ENCODE measurements around the gene UROC1. TPM values are rescaled to one million over a fixed set of nuclear protein-coding genes. Genes with fewer than 3 reads are reported as not detected.

UROC1 gene
- total and polyA plus RNA-seq, 8 donors, result not detected

DNA sequence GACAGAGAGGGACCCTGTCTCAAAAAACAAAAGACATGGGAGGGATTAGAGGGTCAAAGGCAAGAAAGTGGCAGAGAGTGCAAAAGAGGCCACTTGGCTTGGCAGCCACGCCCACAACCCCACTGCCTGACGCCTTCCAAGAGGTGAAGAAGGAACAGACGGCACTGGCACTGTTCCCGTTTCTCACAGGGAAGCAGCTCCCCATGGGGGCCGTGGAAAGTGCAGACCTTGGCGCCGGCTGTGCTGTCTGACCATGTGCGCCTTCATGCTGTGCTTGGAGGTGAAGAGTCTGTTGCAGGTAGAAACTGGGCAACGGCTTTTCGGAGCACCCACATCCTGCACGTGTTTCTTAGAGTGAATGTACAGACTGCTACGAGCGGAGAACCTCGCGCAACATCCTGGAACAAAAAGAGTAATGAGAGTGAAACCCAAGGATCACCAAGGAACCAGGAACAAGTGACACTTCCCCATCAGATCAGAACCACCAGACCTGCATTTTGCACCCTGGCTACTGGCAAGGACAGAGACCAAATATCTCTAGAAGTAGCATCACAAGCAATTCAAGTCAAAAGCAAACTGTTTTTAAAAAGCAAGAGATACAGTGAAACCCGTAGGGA is 51.5 kb downstream of the UROC1 start:
- Histone ChIP-seq H3K27me3 (no peaks in the 10 kb centered on the region), H3K27ac (peak overlapping the region in 2 of 5 donors; percentile 4 to 40), H3K36me3 (peaks cover 92 to 100% (median 100%) of the 10 kb centered on the region in 4 donors), H3K4me3 (no peak overlapping the region), H3K4me1 (peaks cover 4 to 60% (median 23%) of the 10 kb centered on the region in 4 donors), H3K9me3 (no peaks in the 10 kb centered on the region)
- intact Hi-C loops (cut with DNase I; ENCODE audit: low total_unique reads), result no loop called here
- no peak for TF ChIP-seq EP300 (IDR thresholded peaks at IDR 0.05)
- DNase-seq, result no peak
- 59 to 70% (median 64%) methylated on average over 16 of the region's 16 CpGs for WGBS, 5 donors

DNA sequence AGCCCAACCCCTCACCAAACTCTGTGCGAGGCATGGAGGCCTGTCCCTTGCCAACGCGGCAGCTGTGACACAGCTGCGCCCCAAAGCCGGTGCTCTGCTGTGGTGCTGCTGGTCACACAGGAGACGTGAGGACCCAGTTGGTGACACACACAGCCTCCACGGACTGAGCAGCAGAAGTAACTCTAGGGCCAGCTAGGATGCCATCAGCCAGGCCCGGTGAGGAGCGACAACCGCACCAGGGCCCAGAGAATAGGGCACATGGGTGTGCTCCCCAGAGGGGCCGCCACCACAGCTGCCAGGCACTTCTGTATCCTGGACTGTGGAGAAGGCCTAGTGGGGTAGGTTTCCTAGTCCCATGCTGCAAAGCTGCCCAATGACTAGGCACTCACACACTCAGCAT is 52.6 kb downstream of the UROC1 start:
- Histone ChIP-seq H3K9me3 (no peaks in the 10 kb centered on the region), H3K27ac (no peak overlapping the region), H3K27me3 (no peaks in the 10 kb centered on the region), H3K4me3 (no peak overlapping the region), H3K4me1 (peaks cover 4 to 55% (median 23%) of the 10 kb centered on the region in 4 donors), H3K36me3 (peaks cover 90 to 100% (median 100%) of the 10 kb centered on the region in 4 donors)
- TF ChIP-seq EP300 (IDR thresholded peaks at IDR 0.05) (no peak), POLR2A (IDR thresholded peaks at IDR 0.05) (no peak), POLR2AphosphoS5 (IDR thresholded peaks at IDR 0.05) (no peak)
- TF ChIP-seq, protein P1, sequence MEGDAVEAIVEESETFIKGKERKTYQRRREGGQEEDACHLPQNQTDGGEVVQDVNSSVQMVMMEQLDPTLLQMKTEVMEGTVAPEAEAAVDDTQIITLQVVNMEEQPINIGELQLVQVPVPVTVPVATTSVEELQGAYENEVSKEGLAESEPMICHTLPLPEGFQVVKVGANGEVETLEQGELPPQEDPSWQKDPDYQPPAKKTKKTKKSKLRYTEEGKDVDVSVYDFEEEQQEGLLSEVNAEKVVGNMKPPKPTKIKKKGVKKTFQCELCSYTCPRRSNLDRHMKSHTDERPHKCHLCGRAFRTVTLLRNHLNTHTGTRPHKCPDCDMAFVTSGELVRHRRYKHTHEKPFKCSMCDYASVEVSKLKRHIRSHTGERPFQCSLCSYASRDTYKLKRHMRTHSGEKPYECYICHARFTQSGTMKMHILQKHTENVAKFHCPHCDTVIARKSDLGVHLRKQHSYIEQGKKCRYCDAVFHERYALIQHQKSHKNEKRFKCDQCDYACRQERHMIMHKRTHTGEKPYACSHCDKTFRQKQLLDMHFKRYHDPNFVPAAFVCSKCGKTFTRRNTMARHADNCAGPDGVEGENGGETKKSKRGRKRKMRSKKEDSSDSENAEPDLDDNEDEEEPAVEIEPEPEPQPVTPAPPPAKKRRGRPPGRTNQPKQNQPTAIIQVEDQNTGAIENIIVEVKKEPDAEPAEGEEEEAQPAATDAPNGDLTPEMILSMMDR (IDR thresholded peaks at IDR 0.05), result no peak
- 86 to 97% (median 92%) methylated on average over 7 to 11 of the region's 11 CpGs for WGBS, 5 donors
- no peak for DNase-seq
- intact Hi-C loops (cut with DNase I; ENCODE audit: low total_unique reads), result no loop called here

DNA sequence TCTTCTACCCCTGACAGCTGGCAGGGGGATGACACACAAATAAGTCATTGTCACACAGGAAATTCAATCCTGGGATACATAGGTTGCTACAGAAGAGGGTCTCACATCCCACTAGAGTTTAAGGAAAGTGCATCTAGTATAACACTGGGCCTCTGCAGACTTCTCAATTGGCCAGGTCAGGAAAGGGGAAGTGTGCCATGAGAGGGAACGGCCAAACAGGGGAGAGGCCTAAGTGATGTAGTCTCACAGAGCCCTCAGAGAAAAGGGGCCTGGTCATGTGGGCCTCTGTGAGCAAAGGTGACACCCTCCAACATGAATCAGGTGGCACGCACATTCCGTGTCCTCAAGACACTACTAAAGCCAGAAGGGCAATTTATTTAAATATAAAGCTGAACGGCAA is 53.1 kb downstream of the UROC1 start:
- no peaks in the 10 kb centered on the region for H3K9me3 ChIP-seq
- peaks cover 4 to 53% (median 21%) of the 10 kb centered on the region in 4 donors for H3K4me1 ChIP-seq
- DNase-seq, result no peak
- no peaks in the 10 kb centered on the region for H3K27me3 ChIP-seq
- H3K4me3 ChIP-seq, result no peak overlapping the region
- intact Hi-C loops (cut with DNase I; ENCODE audit: low total_unique reads), result no loop called here
- WGBS, 5 donors, result 58 to 92% (median 74%) methylated on average over 4 of the region's 4 CpGs
- peaks cover 90 to 100% (median 100%) of the 10 kb centered on the region in 4 donors for H3K36me3 ChIP-seq
- H3K27ac ChIP-seq, result no peak overlapping the region
- TF ChIP-seq, protein P1 (IDR thresholded peaks at IDR 0.05), result no peak
- TF ChIP-seq POLR2A (IDR thresholded peaks at IDR 0.05), result no peak
- no peak for TF ChIP-seq POLR2AphosphoS5 (IDR thresholded peaks at IDR 0.05)
- no peak for TF ChIP-seq EP300 (IDR thresholded peaks at IDR 0.05)

DNA sequence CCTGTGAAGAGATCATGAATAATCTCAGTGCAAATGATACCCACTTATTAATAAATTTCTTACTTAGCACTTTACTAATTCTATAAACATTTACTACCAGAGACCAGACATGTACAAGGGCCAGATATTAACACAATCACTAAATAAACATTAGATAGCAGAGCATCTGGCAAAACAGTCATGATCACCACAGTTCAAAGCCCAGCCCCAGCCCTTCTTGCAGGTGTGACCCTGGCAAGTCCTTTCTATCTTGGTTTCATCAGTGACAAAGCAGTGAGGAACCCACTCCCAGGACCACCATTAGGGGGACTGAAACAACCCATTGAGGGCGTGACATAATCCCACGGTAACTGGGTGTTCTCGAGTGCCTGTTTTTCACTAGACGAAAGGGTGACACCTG is 53.5 kb downstream of the UROC1 start:
- TF ChIP-seq EP300 (IDR thresholded peaks at IDR 0.05) (no peak), POLR2AphosphoS5 (IDR thresholded peaks at IDR 0.05) (no peak), POLR2A (IDR thresholded peaks at IDR 0.05) (no peak)
- TF ChIP-seq, protein P1 (IDR thresholded peaks at IDR 0.05), result no peak
- WGBS, 5 donors, result 84 to 91% (median 86%) methylated on average over 4 of the region's 4 CpGs
- H3K4me1 ChIP-seq, result peaks cover 4 to 49% (median 19%) of the 10 kb centered on the region in 4 donors
- intact Hi-C loops (cut with DNase I; ENCODE audit: low total_unique reads), result no loop called here
- H3K36me3 ChIP-seq, result peaks cover 90 to 100% (median 100%) of the 10 kb centered on the region in 4 donors
- H3K27ac ChIP-seq, result no peak overlapping the region
- no peak for DNase-seq
- H3K27me3 ChIP-seq, result no peaks in the 10 kb centered on the region
- no peaks in the 10 kb centered on the region for H3K9me3 ChIP-seq
- no peak overlapping the region for H3K4me3 ChIP-seq

DNA sequence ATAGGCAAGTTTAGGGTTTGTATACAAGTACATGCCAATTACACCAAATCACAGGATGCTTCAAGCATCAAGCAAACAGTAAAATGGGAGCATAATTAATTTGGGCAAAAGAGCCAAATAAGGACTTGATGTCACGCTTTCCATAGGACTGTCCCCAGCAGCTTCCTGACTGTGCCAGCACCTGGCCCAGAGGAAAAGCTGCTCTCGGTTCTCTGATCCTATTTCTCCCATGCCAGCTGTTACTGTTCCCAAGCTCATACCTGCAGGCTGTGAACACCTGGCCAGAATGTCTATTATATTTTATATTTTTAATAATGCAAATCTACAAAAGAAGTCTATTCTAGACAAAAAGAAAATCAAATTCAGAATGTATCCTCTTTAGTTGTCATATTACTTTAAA is 54.1 kb downstream of the UROC1 start:
- H3K9me3 ChIP-seq, result no peaks in the 10 kb centered on the region
- no peaks in the 10 kb centered on the region for H3K27me3 ChIP-seq
- no peak overlapping the region for H3K4me3 ChIP-seq
- TF ChIP-seq POLR2A (IDR thresholded peaks at IDR 0.05), result no peak
- no peak for TF ChIP-seq EP300 (IDR thresholded peaks at IDR 0.05)
- TF ChIP-seq POLR2AphosphoS5 (IDR thresholded peaks at IDR 0.05), result no peak
- TF ChIP-seq, protein P1 (IDR thresholded peaks at IDR 0.05), result no peak
- peaks cover 4 to 45% (median 17%) of the 10 kb centered on the region in 4 donors for H3K4me1 ChIP-seq
- intact Hi-C loops (cut with DNase I; ENCODE audit: low total_unique reads), result no loop called here
- peaks cover 90 to 100% (median 100%) of the 10 kb centered on the region in 4 donors for H3K36me3 ChIP-seq
- 86 to 98% (median 94%) methylated on average over 2 of the region's 2 CpGs for WGBS, 5 donors
- no peak overlapping the region for H3K27ac ChIP-seq
- no peak for DNase-seq

Data from stomach (tissue), 9 donors.